CD4-positive, alpha-beta T cell (primary cell): ENCODE data around the gene XRCC5. TPM values are rescaled to one million over a fixed set of nuclear protein-coding genes. Genes with fewer than 3 reads are reported as not detected.

Experiments used
- ATAC-seq: fragments of 200-7000 bp; cut with Tn5 transposase; one replicate; pipeline ENCODE4 v1.10.0; 2022; ENCODE audit warnings: mild to moderate bottlenecking; ENCODE audit not compliant: poor library complexity
- CTCF ChIA-PET: fragments of 350-600 bp; sonication (Branson Sonifier 250); formaldehyde crosslinking; loops from one replicate; lab custom pipeline; 2021; ENCODE audit warnings: antibody characterized with exemption, inconsistent platforms; lab: Charles Lee
- POLR2A ChIA-PET: fragments of 350-600 bp; sonication (Branson Sonifier 250); formaldehyde crosslinking; loops from one replicate; lab custom pipeline; 2021; ENCODE audit warnings: antibody characterized with exemption, inconsistent platforms; lab: Charles Lee
- DNase-seq, 14 experiments: peaks; one replicate each; pipeline ENCODE4 v3.0.0-alpha.2; 2013 to 2020; ENCODE audit warnings: mixed read lengths in 2 of 14
- H3K27ac ChIP-seq, 2 donors: one replicate each; pipeline versions ENCODE4 v1.5.1 to v1.7.0; 2013; ENCODE audit warnings: low read length in 2 of 2, low read depth in 1 of 2, mild to moderate bottlenecking in 1 of 2
- H3K27me3 ChIP-seq, 2 experiments: 1 replicate in 1 of 2; 2 replicates in 1 of 2; pipeline versions ENCODE4 v1.6.1 to v1.7.0; 2013; ENCODE audit warnings: low read length in 2 of 2, control low read depth in 1 of 2, mild to moderate bottlenecking in 1 of 2, moderate library complexity in 1 of 2; ENCODE audit not compliant: insufficient read depth in 2 of 2, control insufficient read depth in 1 of 2
- H3K36me3 ChIP-seq: one replicate; pipeline ENCODE4 v1.6.1; 2013; ENCODE audit warnings: low read length, control low read depth; ENCODE audit not compliant: insufficient read depth
- H3K4me1 ChIP-seq: one replicate; pipeline ENCODE4 v1.6.1; 2013; ENCODE audit warnings: low read length, control low read depth; ENCODE audit not compliant: insufficient read depth
- H3K4me3 ChIP-seq: one replicate; pipeline ENCODE4 v1.5.1; 2013; ENCODE audit warnings: mild to moderate bottlenecking, low read length, moderate library complexity
- H3K9me3 ChIP-seq, 2 experiments: 1 replicate in 1 of 2; 2 replicates in 1 of 2; pipeline versions ENCODE4 v1.6.1 to v1.7.0; 2013; ENCODE audit warnings: low read length in 2 of 2, mild to moderate bottlenecking in 2 of 2, control low read depth in 1 of 2, moderate library complexity in 1 of 2; ENCODE audit not compliant: control insufficient read depth in 1 of 2, insufficient read depth in 1 of 2
- H3K27ac Mint-ChIP-seq: one replicate; pipeline ENCODE4 v1.8.0; 2020; ENCODE audit warnings: mixed read lengths
- H3K27me3 Mint-ChIP-seq: one replicate; pipeline ENCODE4 v1.8.0; 2021; ENCODE audit warnings: mixed read lengths
- H3K36me3 Mint-ChIP-seq: one replicate; pipeline ENCODE4 v1.8.0; 2021; ENCODE audit warnings: low read depth, mixed read lengths
- H3K4me1 Mint-ChIP-seq: one replicate; pipeline ENCODE4 v1.8.0; 2021; ENCODE audit warnings: low read depth, mixed read lengths
- H3K4me3 Mint-ChIP-seq: one replicate; pipeline ENCODE4 v1.8.0; 2020; ENCODE audit warnings: mild to moderate bottlenecking, mixed read lengths
- H3K9me3 Mint-ChIP-seq: one replicate; pipeline ENCODE4 v1.8.0; 2020; ENCODE audit warnings: mixed read lengths
- CTCF ChIP-seq: fragments of 200-600 bp; IDR thresholded peaks from one replicate; pipeline ENCODE4 v1.8.0; 2022; ENCODE audit warnings: antibody characterized with exemption, mild to moderate bottlenecking
- intact Hi-C, 2 experiments: fragments of 100-400 bp; cut with DNase I in 1 of 2; cut with micrococcal nuclease in 1 of 2; formaldehyde crosslinking; loops; one replicate each; pipeline versions ENCODE4 v1.15.1 to v1.9.0; 2023 to 2025; cut with DNase I, micrococcal nuclease
- total RNA-seq, 174 experiments: library from RNA in 2 of 174; stranded (reverse) in 2 of 174; gene quantifications; one replicate each; pipeline ENCODE4 v1.2.3 and lab custom pipeline; 2021 to 2026

Gene XRCC5
- total RNA-seq, 2 experiments from 2014 or later = 126 to 129 TPM

GRCh38 chr2:216181953-216182461 is 72.9 kb downstream of the XRCC5 start:
- Mint-ChIP-seq H3K27ac (peak overlapping the region; percentile 63), H3K27me3 (no peaks in the 10 kb centered on the region), H3K9me3 (no peaks in the 10 kb centered on the region), H3K4me1 (peaks cover 86% of the 10 kb centered on the region), H3K4me3 (peak overlapping the region; percentile 5), H3K36me3 (peaks cover 91% of the 10 kb centered on the region)
- H3K9me3 ChIP-seq = no peaks in the 10 kb centered on the region
- no peak overlapping the region for H3K4me3 ChIP-seq
- H3K36me3 ChIP-seq = peaks cover 27% of the 10 kb centered on the region
- POLR2A ChIA-PET = no interaction called here
- CTCF ChIA-PET = no interaction called here
- H3K4me1 ChIP-seq = peaks cover 8% of the 10 kb centered on the region
- no peaks in the 10 kb centered on the region for H3K27me3 ChIP-seq
- H3K27ac ChIP-seq = no peak overlapping the region
- DNase-seq = no peak
- ATAC-seq = no peak
- intact Hi-C loops = no loop called here
- no peak for TF ChIP-seq CTCF

GRCh38 chr2:216183462-216183861 is 74.3 kb downstream of the XRCC5 start:
- Mint-ChIP-seq H3K27me3 (no peaks in the 10 kb centered on the region), H3K27ac (peak overlapping the region; percentile 54), H3K4me3 (no peak overlapping the region), H3K36me3 (peaks cover 90% of the 10 kb centered on the region), H3K9me3 (no peaks in the 10 kb centered on the region), H3K4me1 (peaks cover 86% of the 10 kb centered on the region)
- H3K4me1 ChIP-seq = peaks cover 8% of the 10 kb centered on the region
- intact Hi-C loops = no loop called here
- no peak for TF ChIP-seq CTCF
- no peak overlapping the region for H3K27ac ChIP-seq
- POLR2A ChIA-PET = no interaction called here
- CTCF ChIA-PET = no interaction called here
- peaks cover 23% of the 10 kb centered on the region for H3K36me3 ChIP-seq
- no peaks in the 10 kb centered on the region for H3K9me3 ChIP-seq
- DNase-seq (no peak), ATAC-seq (no peak)
- no peak overlapping the region for H3K4me3 ChIP-seq
- H3K27me3 ChIP-seq = no peaks in the 10 kb centered on the region

GRCh38 chr2:216188559-216188850 is 79.4 kb downstream of the XRCC5 start:
- H3K27me3 Mint-ChIP-seq = no peaks in the 10 kb centered on the region
- Histone ChIP-seq H3K4me3 (no peak overlapping the region), H3K36me3 (peaks cover 40% of the 10 kb centered on the region), H3K27me3 (no peaks in the 10 kb centered on the region), H3K4me1 (peaks cover 8% of the 10 kb centered on the region), H3K27ac (no peak overlapping the region), H3K9me3 (no peaks in the 10 kb centered on the region)
- ChIA-PET CTCF (no interaction called here), POLR2A (no interaction called here)
- no peak for DNase-seq
- H3K4me1 Mint-ChIP-seq = peaks cover 61% of the 10 kb centered on the region
- no peak overlapping the region for H3K4me3 Mint-ChIP-seq
- peak overlapping the region; percentile 71 for H3K27ac Mint-ChIP-seq
- intact Hi-C loops = no loop called here
- H3K9me3 Mint-ChIP-seq = no peaks in the 10 kb centered on the region
- ATAC-seq = no peak
- H3K36me3 Mint-ChIP-seq = peaks cover 83% of the 10 kb centered on the region
- no peak for TF ChIP-seq CTCF
